OCI-LY1 (cell line): ENCODE results near the gene AADAT.

Experiments used
- H2AFZ ChIP-seq: fragments of 200-600 bp; sonication (generic), shearing (Covaris generic); 2 replicates; pipeline ENCODE4 v1.6.0; 2014; ENCODE audit warnings: antibody characterized with exemption, mild to moderate bottlenecking, low read length
- H3F3A ChIP-seq: fragments of 200-600 bp; sonication (generic), shearing (Covaris generic); 2 replicates; pipeline ENCODE4 v1.6.0; 2014; ENCODE audit warnings: mild to moderate bottlenecking, antibody characterized with exemption, low read length, moderate library complexity; ENCODE audit not compliant: insufficient read depth
- H3K27ac ChIP-seq: fragments of 200-600 bp; sonication (generic); 2 replicates; pipeline ENCODE4 v1.5.1; 2014; ENCODE audit warnings: low read length, mixed run types, mild to moderate bottlenecking, low read depth; ENCODE audit not compliant: poor library complexity, severe bottlenecking
- H3K27me3 ChIP-seq: fragments of 200-600 bp; sonication (generic); 2 replicates; pipeline ENCODE4 v1.6.0; 2014; ENCODE audit warnings: antibody characterized with exemption, mild to moderate bottlenecking, low read length, moderate library complexity; ENCODE audit not compliant: insufficient read depth
- H3K36me3 ChIP-seq: fragments of 200-600 bp; sonication (generic); 2 replicates; pipeline ENCODE4 v1.6.1; 2014; ENCODE audit warnings: mild to moderate bottlenecking, antibody characterized with exemption, low read length, moderate library complexity, mixed read lengths; ENCODE audit not compliant: insufficient read depth
- H3K4me1 ChIP-seq: fragments of 200-600 bp; sonication (generic); 2 replicates; pipeline ENCODE4 v1.5.1; 2014; ENCODE audit warnings: mild to moderate bottlenecking, low read length, moderate library complexity; ENCODE audit not compliant: insufficient read depth, severe bottlenecking
- H3K4me2 ChIP-seq: fragments of 200-600 bp; sonication (generic), shearing (Covaris generic); 2 replicates; pipeline ENCODE4 v1.6.1; 2014; ENCODE audit warnings: low read length
- H3K4me3 ChIP-seq: fragments of 200-600 bp; sonication (generic); 2 replicates; pipeline ENCODE4 v1.5.1; 2014; ENCODE audit warnings: low read length, low read depth, mild to moderate bottlenecking, mixed read lengths; ENCODE audit not compliant: poor library complexity, severe bottlenecking
- H3K79me2 ChIP-seq: fragments of 200-600 bp; shearing (Covaris generic); 2 replicates; pipeline ENCODE4 v1.6.1; 2016; ENCODE audit warnings: mixed run types, low read length, mixed read lengths; ENCODE audit not compliant: insufficient read depth
- H3K9ac ChIP-seq: fragments of 200-600 bp; sonication (generic), shearing (Covaris generic); 2 replicates; pipeline ENCODE4 v1.6.1; 2014; ENCODE audit warnings: mild to moderate bottlenecking, low read length, mixed read lengths
- H3K9me2 ChIP-seq: fragments of 200-600 bp; sonication (generic), shearing (Covaris generic); 2 replicates; pipeline ENCODE4 v1.6.1; 2014; ENCODE audit warnings: low read depth, mild to moderate bottlenecking, low read length, mixed read lengths
- H3K9me3 ChIP-seq: fragments of 200-600 bp; shearing (Covaris generic); 2 replicates; pipeline ENCODE4 v1.6.1; 2014; ENCODE audit warnings: low read length, mixed read lengths
- H4K20me1 ChIP-seq: fragments of 200-600 bp; sonication (generic), shearing (Covaris generic); 2 replicates; pipeline ENCODE4 v1.6.0; 2016; ENCODE audit warnings: mild to moderate bottlenecking, low read length; ENCODE audit not compliant: insufficient read depth
- EZH2 ChIP-seq: fragments of 200-600 bp; sonication (generic), shearing (Covaris generic); IDR thresholded peaks from 2 replicates; pipeline ENCODE4 v1.8.0; 2017; ENCODE audit warnings: borderline replicate concordance, mixed run types, mild to moderate bottlenecking, antibody characterized with exemption, low read length, moderate library complexity, mixed read lengths
- TF ChIP-seq, protein P1 (sequence below): fragments of 200-600 bp; sonication (generic), shearing (Covaris generic); IDR thresholded peaks from 2 replicates; pipeline ENCODE4 v1.5.1; 2017; ENCODE audit warnings: mild to moderate bottlenecking, antibody characterized with exemption, low read length, moderate library complexity, mixed read lengths

AADAT gene

DNA sequence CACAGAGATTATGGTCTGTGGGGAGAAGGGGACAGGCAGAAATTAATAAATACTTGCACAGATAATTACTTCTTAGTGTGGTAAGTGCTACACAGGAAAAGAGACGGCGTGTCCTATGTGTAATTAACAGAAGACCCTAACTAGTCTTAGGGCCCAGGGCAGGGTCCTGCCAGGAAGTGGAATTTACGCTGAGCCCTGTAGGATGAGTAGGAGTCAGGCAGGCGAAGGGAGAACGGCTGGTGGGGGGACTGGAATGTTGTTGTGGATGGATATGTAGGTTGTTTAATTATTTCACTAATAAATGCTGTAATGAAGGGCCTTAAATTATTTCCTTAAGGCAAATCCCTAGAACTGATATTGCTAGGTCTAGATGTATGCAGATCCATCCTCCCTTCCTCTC is 36.8 kb downstream of the AADAT start:
- TF ChIP-seq EZH2 = no peak
- TF ChIP-seq, protein P1, sequence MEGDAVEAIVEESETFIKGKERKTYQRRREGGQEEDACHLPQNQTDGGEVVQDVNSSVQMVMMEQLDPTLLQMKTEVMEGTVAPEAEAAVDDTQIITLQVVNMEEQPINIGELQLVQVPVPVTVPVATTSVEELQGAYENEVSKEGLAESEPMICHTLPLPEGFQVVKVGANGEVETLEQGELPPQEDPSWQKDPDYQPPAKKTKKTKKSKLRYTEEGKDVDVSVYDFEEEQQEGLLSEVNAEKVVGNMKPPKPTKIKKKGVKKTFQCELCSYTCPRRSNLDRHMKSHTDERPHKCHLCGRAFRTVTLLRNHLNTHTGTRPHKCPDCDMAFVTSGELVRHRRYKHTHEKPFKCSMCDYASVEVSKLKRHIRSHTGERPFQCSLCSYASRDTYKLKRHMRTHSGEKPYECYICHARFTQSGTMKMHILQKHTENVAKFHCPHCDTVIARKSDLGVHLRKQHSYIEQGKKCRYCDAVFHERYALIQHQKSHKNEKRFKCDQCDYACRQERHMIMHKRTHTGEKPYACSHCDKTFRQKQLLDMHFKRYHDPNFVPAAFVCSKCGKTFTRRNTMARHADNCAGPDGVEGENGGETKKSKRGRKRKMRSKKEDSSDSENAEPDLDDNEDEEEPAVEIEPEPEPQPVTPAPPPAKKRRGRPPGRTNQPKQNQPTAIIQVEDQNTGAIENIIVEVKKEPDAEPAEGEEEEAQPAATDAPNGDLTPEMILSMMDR = no peak
- H3K4me1 ChIP-seq = no peaks in the 10 kb centered on the region
- H3K9me3 ChIP-seq = no peaks in the 10 kb centered on the region

DNA sequence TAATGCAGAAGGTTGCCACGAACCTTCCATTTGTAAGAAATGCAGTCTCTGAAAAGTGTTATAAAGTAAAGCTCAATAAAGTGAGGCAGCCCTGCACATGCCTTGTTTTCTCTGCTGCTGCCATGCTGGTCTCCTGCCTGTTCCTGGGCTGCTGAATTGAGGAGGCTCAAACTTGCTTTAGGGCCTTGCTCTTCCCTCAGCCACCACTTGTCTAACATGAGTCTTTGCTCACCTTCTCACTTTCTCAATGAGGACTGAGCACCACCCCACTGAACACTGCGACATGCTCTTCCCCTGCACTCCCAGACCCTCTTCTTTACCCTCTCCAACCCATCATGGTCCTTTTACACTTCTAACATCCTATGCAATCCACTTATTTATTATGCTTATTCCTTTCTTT is 38.4 kb downstream of the AADAT start:
- Histone ChIP-seq H3K9me3 (no peaks in the 10 kb centered on the region), H3K4me1 (no peaks in the 10 kb centered on the region), H2AFZ (no peak overlapping the region), H3K79me2 (no peaks in the 10 kb centered on the region), H3K4me3 (no peak overlapping the region), H3K36me3 (no peaks in the 10 kb centered on the region), H3K9ac (no peak overlapping the region), H4K20me1 (no peaks in the 10 kb centered on the region), H3K4me2 (no peak overlapping the region), H3F3A (no peaks in the 10 kb centered on the region), H3K27ac (no peak overlapping the region), H3K9me2 (no peaks in the 10 kb centered on the region), H3K27me3 (no peaks in the 10 kb centered on the region)
- TF ChIP-seq, protein P1 = no peak
- TF ChIP-seq EZH2 = no peak

More for the DNA sequence above, 36.8 kb downstream of the AADAT start:
- H3K4me3 ChIP-seq = no peak overlapping the region
- H3K4me2 ChIP-seq = no peak overlapping the region
- H3K27ac ChIP-seq = no peak overlapping the region
- H3F3A ChIP-seq = no peaks in the 10 kb centered on the region
- H3K79me2 ChIP-seq = no peaks in the 10 kb centered on the region
- no peaks in the 10 kb centered on the region for H3K9me2 ChIP-seq
- no peak overlapping the region for H3K9ac ChIP-seq
- H3K27me3 ChIP-seq = no peaks in the 10 kb centered on the region
- no peaks in the 10 kb centered on the region for H4K20me1 ChIP-seq
- no peak overlapping the region for H2AFZ ChIP-seq
- no peaks in the 10 kb centered on the region for H3K36me3 ChIP-seq

DNA sequence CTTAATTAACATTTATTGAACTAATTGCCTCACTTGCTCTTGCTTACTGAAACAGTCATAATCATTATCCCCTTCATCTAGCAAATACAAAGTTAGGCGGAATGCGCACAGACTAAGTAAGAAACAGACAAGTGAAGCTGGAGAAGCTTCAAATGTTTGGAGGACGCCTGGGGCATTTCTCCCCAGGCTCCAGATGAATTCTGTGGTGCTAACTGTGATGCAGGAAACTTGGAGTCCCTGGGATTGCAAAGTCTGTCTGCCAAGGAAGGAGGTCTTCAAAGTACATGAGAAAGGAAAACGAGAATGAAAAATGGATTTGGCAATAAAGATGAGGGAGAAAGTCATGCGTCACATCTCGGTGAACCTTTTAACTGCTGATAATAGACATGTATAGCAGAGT is 40.0 kb downstream of the AADAT start:
- H3K9ac ChIP-seq = no peak overlapping the region
- no peaks in the 10 kb centered on the region for H3K9me2 ChIP-seq
- H3F3A ChIP-seq = no peaks in the 10 kb centered on the region
- H3K9me3 ChIP-seq = no peaks in the 10 kb centered on the region
- no peaks in the 10 kb centered on the region for H4K20me1 ChIP-seq
- no peaks in the 10 kb centered on the region for H3K4me1 ChIP-seq
- H3K27me3 ChIP-seq = no peaks in the 10 kb centered on the region
- H3K27ac ChIP-seq = no peak overlapping the region
- no peak overlapping the region for H3K4me2 ChIP-seq
- H3K36me3 ChIP-seq = no peaks in the 10 kb centered on the region
- H3K4me3 ChIP-seq = no peak overlapping the region
- H3K79me2 ChIP-seq = no peaks in the 10 kb centered on the region
- TF ChIP-seq, protein P1 = no peak
- no peak for TF ChIP-seq EZH2
- no peak overlapping the region for H2AFZ ChIP-seq
